Activated CD8-positive, alpha-beta memory T cell treated with anti-CD3 and anti-CD28 coated beads, Interleukin-2, amount 50 U/mL, for 24 hours (primary cell): ENCODE data around the gene DMRTA2.

ENCODE experiments used
- DNase-seq: peaks from one replicate; pipeline ENCODE4 v3.0.0-alpha.2; 2020; ENCODE audit errors: extremely low read depth

Gene DMRTA2

GRCh38 chr1:50424045-50424883 is 1.0 kb upstream of the DMRTA2 start:
- DNase-seq = no peak

GRCh38 chr1:50423670-50424000 is 392 bp upstream of the DMRTA2 start:
- no peak for DNase-seq

- DNase-seq = no peak
Measured at GRCh38 chr1:50422675-50422945, 633 bp downstream of the DMRTA2 start.

- DNase-seq = no peak
Measured at GRCh38 chr1:50421768-50422674, 1.2 kb downstream of the DMRTA2 start.

GRCh38 chr1:50421366-50421748 is 1.9 kb downstream of the DMRTA2 start:
- DNase-seq = no peak

- DNase-seq = no peak
Measured at GRCh38 chr1:50420689-50421365, 2.4 kb downstream of the DMRTA2 start.

GRCh38 chr1:50419907-50420677 is 3.2 kb downstream of the DMRTA2 start:
- DNase-seq = no peak

- DNase-seq = no peak
Measured at GRCh38 chr1:50419192-50419906, 3.9 kb downstream of the DMRTA2 start.

- DNase-seq = no peak
Measured at GRCh38 chr1:50418600-50419109, 4.6 kb downstream of the DMRTA2 start.

- DNase-seq = no peak
Measured at GRCh38 chr1:50417946-50418599, 5.2 kb downstream of the DMRTA2 start.

GRCh38 chr1:50417507-50417906 is 5.7 kb downstream of the DMRTA2 start:
- no peak for DNase-seq

- no peak for DNase-seq
Measured at GRCh38 chr1:50416553-50417453, 6.4 kb downstream of the DMRTA2 start.

GRCh38 chr1:50416150-50416527 is 7.1 kb downstream of the DMRTA2 start:
- no peak for DNase-seq

- DNase-seq = no peak
Measured at GRCh38 chr1:50415235-50416149, 7.8 kb downstream of the DMRTA2 start.

- no peak for DNase-seq
Measured at GRCh38 chr1:50414853-50415234, 8.4 kb downstream of the DMRTA2 start.

- no peak for DNase-seq
Measured at GRCh38 chr1:50412813-50413476, 10.3 kb downstream of the DMRTA2 start.

- no peak for DNase-seq
Measured at GRCh38 chr1:50405814-50406213, 17.4 kb downstream of the DMRTA2 start.
